A549 treated with ZK216348 at 1 μM for 4 hours (cell line): ENCODE data around the gene CMTM5. TPM values are rescaled to one million over a fixed set of nuclear protein-coding genes. Genes with fewer than 3 reads are reported as not detected.

Experiments used
- total RNA-seq: library from RNA; stranded (reverse); fragments of 200-300 nt; extraction: Qiagen RNA extraction; gene quantifications from 5 replicates; pipeline ENCODE4 v1.2.3, GENCODE V29; 2022; ENCODE audit warnings: low read depth

CMTM5 gene
- not detected in 5 replicates for total RNA-seq

GRCh38 chr14:23376482-23377197, at the start of gene CMTM5:
Gene CMTM5, plus strand, starts transcription at chr14:23377046. Its CDS starts 206 bp downstream, at chr14:23377252.

GRCh38 chr14:23352506-23353432, 24.1 kb upstream of the CMTM5 start, which contains the start of gene SLC22A17:
Gene SLC22A17, minus strand, starts transcription at chr14:23352887.

GRCh38 chr14:23365036-23365731, 11.7 kb upstream of the CMTM5 start, which contains the start of gene EFS:
Gene EFS, minus strand, starts transcription at chr14:23365172. Its CDS starts 147 bp downstream, at chr14:23365025.

GRCh38 chr14:23372509-23372908, 4.3 kb upstream of the CMTM5 start, which contains the start of gene IL25:
Gene IL25, plus strand, starts transcription at chr14:23372809.

GRCh38 chr14:23407516-23408306, 30.9 kb downstream of the CMTM5 start, which contains the start of gene MYH6:
Gene MYH6, minus strand, starts transcription at chr14:23408273. Its CDS starts 1,050 bp downstream, at chr14:23407223.

Other genes starting within 250 kb of the CMTM5 start
- gene SLC7A8, start 193.4 kb upstream of the CMTM5 start, total RNA-seq, result 0.73 to 1.9 TPM (median 1.4 TPM) in 5 replicates
- gene RNF212B, start 139.1 kb upstream of the CMTM5 start, total RNA-seq, result not detected in 5 replicates
- 5.7 to 9.9 TPM (median 9.2 TPM) in 5 replicates for gene HOMEZ, start 90.9 kb upstream of the CMTM5 start, total RNA-seq
- 3.0 to 5.3 TPM (median 3.6 TPM) in 5 replicates for gene PPP1R3E, start 74.2 kb upstream of the CMTM5 start, total RNA-seq
- 15.2 to 23.4 TPM (median 20.0 TPM) in 5 replicates for gene BCL2L2, start 70.2 kb upstream of the CMTM5 start, total RNA-seq
- 138 to 165 TPM (median 160 TPM) in 5 replicates for gene PABPN1, start 55.6 kb upstream of the CMTM5 start, total RNA-seq
- 5.4 to 8.1 TPM (median 6.9 TPM) in 5 replicates for gene SLC22A17, start 24.2 kb upstream of the CMTM5 start, total RNA-seq
- not detected in 5 replicates for gene EFS, start 11.9 kb upstream of the CMTM5 start, total RNA-seq
- gene IL25, start 4.2 kb upstream of the CMTM5 start, total RNA-seq, result not detected in 5 replicates
- 0.02 TPM in 1 of 5 replicates, not detected in the others for gene MYH6, start 31.2 kb downstream of the CMTM5 start, total RNA-seq
- gene MYH7, start 58.6 kb downstream of the CMTM5 start, total RNA-seq, result not detected in 5 replicates
- 54.4 to 73.7 TPM (median 65.0 TPM) in 5 replicates for gene NGDN, start 92.7 kb downstream of the CMTM5 start, total RNA-seq
- 0.85 to 1.8 TPM (median 1.3 TPM) in 5 replicates for gene ZFHX2, start 174.7 kb downstream of the CMTM5 start, total RNA-seq
- gene THTPA, start 179.2 kb downstream of the CMTM5 start, total RNA-seq, result 11.9 to 15.2 TPM (median 15.0 TPM) in 5 replicates
- 34.0 to 61.8 TPM (median 48.7 TPM) in 5 replicates for gene AP1G2, start 190.7 kb downstream of the CMTM5 start, total RNA-seq
- 0.04 to 0.08 TPM (median 0.07 TPM) in 3 of 5 replicates, not detected in the others for gene JPH4, start 201.7 kb downstream of the CMTM5 start, total RNA-seq